C4-2B (cell line): Measurements from ENCODE around the gene TAS1R3.

ENCODE experiments used
- ZFX ChIP-seq: fragments of 450-650 bp; IDR thresholded peaks from 2 replicates; pipeline ENCODE4 v1.6.1; 2017
- TF ChIP-seq, protein P1 (sequence below): fragments of 450-650 bp; conservative IDR thresholded peaks from 2 replicates; pipeline ENCODE4 v1.5.1; 2017; ENCODE audit warnings: mild to moderate bottlenecking

DNA sequence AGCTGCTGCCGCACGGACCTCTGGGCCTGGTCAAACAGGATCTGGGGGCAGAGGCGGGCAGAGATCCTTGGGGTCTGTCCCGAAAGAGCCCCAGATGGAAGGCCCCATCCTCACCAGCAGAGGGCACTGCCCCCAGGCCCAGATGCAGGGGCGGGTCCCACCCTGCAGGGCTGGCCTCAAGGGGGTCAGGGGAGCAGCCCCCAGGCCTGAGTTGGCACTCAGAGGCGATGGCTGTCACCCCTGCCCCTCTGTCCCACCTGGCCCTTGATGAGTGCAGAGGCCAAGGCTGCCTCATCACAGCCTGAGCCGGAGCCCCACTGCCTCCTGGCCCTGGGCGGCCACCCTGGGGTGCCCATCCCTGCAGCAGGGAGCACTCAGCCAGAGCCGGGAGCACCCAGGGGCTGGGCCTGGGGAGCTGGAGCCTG is 29.1 kb upstream of the TAS1R3 start:
- TF ChIP-seq, protein P1, sequence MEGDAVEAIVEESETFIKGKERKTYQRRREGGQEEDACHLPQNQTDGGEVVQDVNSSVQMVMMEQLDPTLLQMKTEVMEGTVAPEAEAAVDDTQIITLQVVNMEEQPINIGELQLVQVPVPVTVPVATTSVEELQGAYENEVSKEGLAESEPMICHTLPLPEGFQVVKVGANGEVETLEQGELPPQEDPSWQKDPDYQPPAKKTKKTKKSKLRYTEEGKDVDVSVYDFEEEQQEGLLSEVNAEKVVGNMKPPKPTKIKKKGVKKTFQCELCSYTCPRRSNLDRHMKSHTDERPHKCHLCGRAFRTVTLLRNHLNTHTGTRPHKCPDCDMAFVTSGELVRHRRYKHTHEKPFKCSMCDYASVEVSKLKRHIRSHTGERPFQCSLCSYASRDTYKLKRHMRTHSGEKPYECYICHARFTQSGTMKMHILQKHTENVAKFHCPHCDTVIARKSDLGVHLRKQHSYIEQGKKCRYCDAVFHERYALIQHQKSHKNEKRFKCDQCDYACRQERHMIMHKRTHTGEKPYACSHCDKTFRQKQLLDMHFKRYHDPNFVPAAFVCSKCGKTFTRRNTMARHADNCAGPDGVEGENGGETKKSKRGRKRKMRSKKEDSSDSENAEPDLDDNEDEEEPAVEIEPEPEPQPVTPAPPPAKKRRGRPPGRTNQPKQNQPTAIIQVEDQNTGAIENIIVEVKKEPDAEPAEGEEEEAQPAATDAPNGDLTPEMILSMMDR: peak; percentile 77
- no peak for TF ChIP-seq ZFX
